Measurements from ENCODE around the gene HLA-A.

GRCh38 chr6:29955783-29956182 is 13.5 kb downstream of the HLA-A start:
- TF ChIP-seq, protein P1, sequence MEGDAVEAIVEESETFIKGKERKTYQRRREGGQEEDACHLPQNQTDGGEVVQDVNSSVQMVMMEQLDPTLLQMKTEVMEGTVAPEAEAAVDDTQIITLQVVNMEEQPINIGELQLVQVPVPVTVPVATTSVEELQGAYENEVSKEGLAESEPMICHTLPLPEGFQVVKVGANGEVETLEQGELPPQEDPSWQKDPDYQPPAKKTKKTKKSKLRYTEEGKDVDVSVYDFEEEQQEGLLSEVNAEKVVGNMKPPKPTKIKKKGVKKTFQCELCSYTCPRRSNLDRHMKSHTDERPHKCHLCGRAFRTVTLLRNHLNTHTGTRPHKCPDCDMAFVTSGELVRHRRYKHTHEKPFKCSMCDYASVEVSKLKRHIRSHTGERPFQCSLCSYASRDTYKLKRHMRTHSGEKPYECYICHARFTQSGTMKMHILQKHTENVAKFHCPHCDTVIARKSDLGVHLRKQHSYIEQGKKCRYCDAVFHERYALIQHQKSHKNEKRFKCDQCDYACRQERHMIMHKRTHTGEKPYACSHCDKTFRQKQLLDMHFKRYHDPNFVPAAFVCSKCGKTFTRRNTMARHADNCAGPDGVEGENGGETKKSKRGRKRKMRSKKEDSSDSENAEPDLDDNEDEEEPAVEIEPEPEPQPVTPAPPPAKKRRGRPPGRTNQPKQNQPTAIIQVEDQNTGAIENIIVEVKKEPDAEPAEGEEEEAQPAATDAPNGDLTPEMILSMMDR (IDR thresholded peaks at IDR 0.05): no peak
- no peak for TF ChIP-seq POLR2A (IDR thresholded peaks at IDR 0.05)

Measured in right lobe of liver (tissue), 4 donors.